HG02759 (cell line): ENCODE results near the gene STK11IP.
"Not testable (repeated sequence)": the region's sequence is repeated elsewhere in the genome, so short reads cannot be mapped to it uniquely, and the experiment has no call there.

Source experiments
- ATAC-seq: cut with Tn5 transposase; IDR thresholded peaks from one replicate; pipeline ENCODE4 v1.9.1; 2021; ENCODE audit warnings: mild to moderate bottlenecking, moderate library complexity; ENCODE audit not compliant: unreplicated experiment

The STK11IP gene

GRCh38 chr2:219644801-219645480 lies 47.3 kb downstream of the STK11IP start:
- ATAC-seq, result no peak

GRCh38 chr2:219645631-219646527 lies 48.2 kb downstream of the STK11IP start:
- ATAC-seq, result no peak

- ATAC-seq, result no peak
Observed at GRCh38 chr2:219648176-219648575, 50.5 kb downstream of the STK11IP start.

GRCh38 chr2:219648963-219649362 lies 51.3 kb downstream of the STK11IP start:
- ATAC-seq, result no peak

- ATAC-seq, result peak; percentile 50
Observed at GRCh38 chr2:219650426-219651248, 53.0 kb downstream of the STK11IP start.

- not testable (repeated sequence) for ATAC-seq
Observed at GRCh38 chr2:219651656-219652055, 54.0 kb downstream of the STK11IP start.

GRCh38 chr2:219656526-219656925 lies 58.9 kb downstream of the STK11IP start:
- no peak for ATAC-seq

GRCh38 chr2:219658196-219658846 lies 60.7 kb downstream of the STK11IP start:
- no peak for ATAC-seq

GRCh38 chr2:219658874-219659273 lies 61.2 kb downstream of the STK11IP start:
- no peak for ATAC-seq

GRCh38 chr2:219661197-219661954 lies 63.7 kb downstream of the STK11IP start:
- ATAC-seq, result peak; percentile 96

- peak; percentile 18 for ATAC-seq
Observed at GRCh38 chr2:219661955-219662395, 64.3 kb downstream of the STK11IP start.

- no peak for ATAC-seq
Observed at GRCh38 chr2:219662566-219662965, 64.9 kb downstream of the STK11IP start.

- ATAC-seq, result no peak
Observed at GRCh38 chr2:219663116-219663762, 65.6 kb downstream of the STK11IP start.

GRCh38 chr2:219664041-219664440 lies 66.4 kb downstream of the STK11IP start:
- no peak for ATAC-seq

- no peak for ATAC-seq
Observed at GRCh38 chr2:219664944-219665343, 67.3 kb downstream of the STK11IP start.

GRCh38 chr2:219665926-219666325 lies 68.3 kb downstream of the STK11IP start:
- no peak for ATAC-seq
